Stimulated activated CD8-positive, alpha-beta memory T cell treated with anti-CD3 and anti-CD28 coated beads, Interleukin-15, amount 100 ng/mL, for 1 hour (primary cell): ENCODE data around the gene C1orf226.
"Not testable (repeated sequence)": the region's sequence is repeated elsewhere in the genome, so short reads cannot be mapped to it uniquely, and the experiment has no call there.

ENCODE experiments used
- DNase-seq: peaks from one replicate; pipeline ENCODE4 v3.0.0-alpha.2; 2020; ENCODE audit warnings: low read depth

Gene C1orf226, protein sequence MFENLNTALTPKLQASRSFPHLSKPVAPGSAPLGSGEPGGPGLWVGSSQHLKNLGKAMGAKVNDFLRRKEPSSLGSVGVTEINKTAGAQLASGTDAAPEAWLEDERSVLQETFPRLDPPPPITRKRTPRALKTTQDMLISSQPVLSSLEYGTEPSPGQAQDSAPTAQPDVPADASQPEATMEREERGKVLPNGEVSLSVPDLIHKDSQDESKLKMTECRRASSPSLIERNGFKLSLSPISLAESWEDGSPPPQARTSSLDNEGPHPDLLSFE

GRCh38 chr1:162381383-162381782, at the start of gene C1orf226:
TSS of gene C1orf226 (plus strand) at chr1:162381728. CDS start at chr1:162381902, 174 bp downstream.
- DNase-seq, result no peak

GRCh38 chr1:162333991-162334390, 47.5 kb upstream of the C1orf226 start:
- no peak for DNase-seq

GRCh38 chr1:162335126-162335525, 46.4 kb upstream of the C1orf226 start:
- DNase-seq, result no peak

GRCh38 chr1:162336621-162337285, 44.8 kb upstream of the C1orf226 start:
- no peak for DNase-seq

DNA sequence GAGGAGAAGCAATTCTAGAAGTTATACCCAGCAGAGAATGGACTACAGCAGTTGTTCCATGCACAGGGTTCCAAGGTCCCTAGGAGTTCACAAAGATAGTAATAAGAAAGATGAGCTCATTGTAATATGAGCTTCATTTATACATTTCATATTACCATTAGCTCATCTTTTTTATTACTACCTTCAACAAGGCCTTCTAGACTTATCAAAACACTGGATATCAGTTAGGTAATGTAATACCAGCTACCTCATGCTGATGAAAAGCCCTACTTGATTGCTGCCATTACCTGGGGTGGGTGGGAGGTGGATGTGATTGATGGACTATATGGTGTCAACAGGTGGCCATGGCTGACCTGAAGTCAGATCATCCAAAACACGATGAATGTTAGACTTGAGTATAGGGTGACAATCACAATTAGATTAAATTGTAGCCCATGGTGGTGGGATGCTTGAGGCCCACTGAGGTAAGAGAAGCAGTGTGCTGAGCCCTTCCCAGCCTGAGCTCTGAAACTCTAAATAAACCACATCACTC, 39.0 kb upstream of the C1orf226 start:
- DNase-seq, result no peak

DNA sequence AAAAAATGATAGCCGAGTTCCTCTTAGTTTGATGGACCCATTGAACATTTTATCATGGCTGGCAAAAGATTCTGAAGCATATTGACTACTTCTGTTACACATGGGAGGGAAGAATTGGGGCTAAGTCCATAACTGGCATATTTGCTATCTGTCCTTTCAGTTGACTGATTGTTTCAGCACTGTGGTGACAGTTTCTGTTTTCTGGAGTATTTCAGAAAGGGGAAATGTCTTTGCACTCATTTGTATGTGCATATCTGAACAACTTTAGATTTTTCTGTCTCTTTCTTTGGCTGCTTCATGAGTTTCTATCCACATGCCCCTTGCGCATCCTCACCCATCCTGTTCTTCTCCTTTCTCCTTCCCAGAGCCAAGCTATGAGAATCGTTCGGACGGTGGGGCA, 38.1 kb upstream of the C1orf226 start:
- no peak for DNase-seq

GRCh38 chr1:162347281-162347680, 34.2 kb upstream of the C1orf226 start:
- DNase-seq, result no peak

GRCh38 chr1:162349635-162350330, 31.7 kb upstream of the C1orf226 start:
- no peak for DNase-seq

- no peak for DNase-seq
Measured at GRCh38 chr1:162351246-162351842, 30.2 kb upstream of the C1orf226 start.

DNA sequence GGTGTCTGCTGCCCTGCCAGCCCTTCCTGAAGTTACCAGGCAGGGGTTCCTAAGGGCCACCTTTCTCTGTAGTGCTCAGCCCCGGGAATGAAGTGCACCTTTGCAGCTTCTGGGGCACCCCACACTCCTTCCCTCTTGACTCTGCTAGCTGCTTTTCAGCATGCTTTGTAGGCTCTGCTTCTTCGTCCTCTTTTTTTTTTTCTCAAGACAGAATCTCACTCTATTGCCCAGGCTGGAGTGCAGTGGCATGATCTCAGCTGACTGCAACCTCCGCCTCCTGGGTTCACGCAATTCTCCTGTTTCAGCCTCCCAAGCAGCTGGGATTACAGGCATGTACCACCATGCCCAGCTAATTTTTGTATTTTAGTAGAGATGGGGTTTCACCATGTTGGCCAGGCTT, 29.7 kb upstream of the C1orf226 start:
- not testable (repeated sequence) for DNase-seq

- DNase-seq, result no peak
Measured at GRCh38 chr1:162353078-162353477, 28.4 kb upstream of the C1orf226 start.

DNA sequence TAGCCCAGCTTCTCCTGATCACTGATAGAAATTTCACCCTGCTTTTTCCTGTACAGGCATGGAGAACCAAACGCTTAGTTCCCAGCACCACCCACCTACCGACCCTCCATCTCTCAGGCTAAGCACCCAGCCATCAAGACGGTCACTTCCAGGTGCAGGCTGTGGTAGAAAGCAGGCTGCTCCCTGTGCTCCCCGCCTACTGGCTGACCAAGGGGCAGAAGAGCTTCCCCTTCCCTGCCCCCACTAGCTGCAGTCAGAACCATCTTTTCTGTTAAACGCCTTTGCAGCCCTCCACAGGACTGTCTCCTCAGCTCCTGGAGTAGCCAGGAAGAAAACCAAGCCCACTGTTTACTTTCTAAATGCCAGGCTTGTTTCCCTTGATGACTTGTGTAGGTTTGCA, 27.8 kb upstream of the C1orf226 start:
- DNase-seq, result no peak

GRCh38 chr1:162357681-162358266, 23.8 kb upstream of the C1orf226 start:
- no peak for DNase-seq

DNA sequence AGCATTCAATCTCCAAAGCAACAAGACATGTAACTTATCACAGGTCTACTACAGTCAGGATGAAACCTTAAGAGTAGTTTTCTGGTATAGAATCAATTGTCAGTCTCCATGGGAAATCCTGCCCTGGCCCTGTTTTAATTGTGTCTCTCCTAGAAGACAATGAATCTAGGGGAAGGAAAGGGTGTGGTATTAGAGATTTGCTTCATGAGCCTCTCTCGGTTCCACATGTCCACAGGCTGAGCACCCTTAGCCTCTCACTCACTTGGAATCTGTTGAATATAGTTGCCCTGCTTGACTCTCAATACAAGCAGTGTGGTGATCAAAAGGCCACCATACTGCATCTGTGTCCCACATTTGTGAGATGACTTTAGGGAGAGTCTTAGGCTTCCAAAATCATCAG, 22.6 kb upstream of the C1orf226 start:
- DNase-seq, result no peak

GRCh38 chr1:162359523-162360236, 21.8 kb upstream of the C1orf226 start:
- no peak for DNase-seq

- no peak for DNase-seq
Measured at GRCh38 chr1:162360237-162360873, 21.2 kb upstream of the C1orf226 start.

- DNase-seq, result no peak
Measured at GRCh38 chr1:162360874-162361260, 20.7 kb upstream of the C1orf226 start.

- DNase-seq, result no peak
Measured at GRCh38 chr1:162361349-162361748, 20.2 kb upstream of the C1orf226 start.

DNA sequence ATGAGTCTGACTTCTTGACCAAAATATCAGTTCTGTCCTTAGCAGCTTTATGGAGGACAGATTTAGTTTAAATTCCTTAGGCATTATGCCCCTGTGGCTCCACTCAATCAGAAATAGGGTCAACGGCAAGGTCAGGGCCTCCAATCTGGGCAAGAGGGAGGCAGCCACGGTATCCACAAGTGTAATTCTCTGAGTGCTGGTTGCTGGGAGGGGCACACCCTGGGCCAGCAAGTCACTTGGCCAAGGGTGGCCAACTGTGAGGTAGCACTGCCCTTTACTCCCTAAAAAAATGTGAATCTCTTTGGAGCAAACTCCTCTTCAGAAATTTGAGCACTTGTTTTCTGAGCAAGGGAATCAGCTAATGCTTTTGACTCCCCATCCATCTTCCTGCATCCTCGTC, 17.7 kb upstream of the C1orf226 start:
- no peak for DNase-seq

GRCh38 chr1:162364498-162364897, 17.0 kb upstream of the C1orf226 start:
- no peak for DNase-seq
